OCI-LY1 (cell line): Measurements from ENCODE around the gene STK25.

ENCODE experiments used
- EZH2 ChIP-seq: fragments of 200-600 bp; sonication (generic), shearing (Covaris generic); IDR thresholded peaks from 2 replicates; pipeline ENCODE4 v1.8.0; 2017; ENCODE audit warnings: borderline replicate concordance, mixed run types, mild to moderate bottlenecking, antibody characterized with exemption, low read length, moderate library complexity, mixed read lengths
- TF ChIP-seq, protein P1 (sequence below): fragments of 200-600 bp; sonication (generic), shearing (Covaris generic); IDR thresholded peaks from 2 replicates; pipeline ENCODE4 v1.5.1; 2017; ENCODE audit warnings: mild to moderate bottlenecking, antibody characterized with exemption, low read length, moderate library complexity, mixed read lengths

DNA sequence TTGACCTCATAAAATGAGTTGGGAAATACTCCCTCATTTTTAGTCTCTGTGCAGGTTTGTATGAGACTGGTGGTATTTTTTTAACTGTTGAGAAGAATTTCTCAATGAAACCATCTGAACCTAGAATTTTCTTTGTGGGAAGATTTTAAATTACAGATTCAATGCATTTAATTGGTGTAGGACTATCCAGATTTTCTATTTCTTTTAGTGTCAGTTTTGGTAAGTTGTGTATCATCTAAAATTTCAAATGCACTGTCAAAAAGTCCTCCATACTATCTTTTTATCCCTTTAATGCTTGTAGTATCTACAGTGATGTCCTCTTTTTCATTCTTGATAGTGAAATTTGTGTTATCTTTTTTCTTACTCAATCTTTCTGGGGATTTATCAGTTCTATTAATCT, 48.4 kb upstream of the STK25 start:
- TF ChIP-seq, protein P1, sequence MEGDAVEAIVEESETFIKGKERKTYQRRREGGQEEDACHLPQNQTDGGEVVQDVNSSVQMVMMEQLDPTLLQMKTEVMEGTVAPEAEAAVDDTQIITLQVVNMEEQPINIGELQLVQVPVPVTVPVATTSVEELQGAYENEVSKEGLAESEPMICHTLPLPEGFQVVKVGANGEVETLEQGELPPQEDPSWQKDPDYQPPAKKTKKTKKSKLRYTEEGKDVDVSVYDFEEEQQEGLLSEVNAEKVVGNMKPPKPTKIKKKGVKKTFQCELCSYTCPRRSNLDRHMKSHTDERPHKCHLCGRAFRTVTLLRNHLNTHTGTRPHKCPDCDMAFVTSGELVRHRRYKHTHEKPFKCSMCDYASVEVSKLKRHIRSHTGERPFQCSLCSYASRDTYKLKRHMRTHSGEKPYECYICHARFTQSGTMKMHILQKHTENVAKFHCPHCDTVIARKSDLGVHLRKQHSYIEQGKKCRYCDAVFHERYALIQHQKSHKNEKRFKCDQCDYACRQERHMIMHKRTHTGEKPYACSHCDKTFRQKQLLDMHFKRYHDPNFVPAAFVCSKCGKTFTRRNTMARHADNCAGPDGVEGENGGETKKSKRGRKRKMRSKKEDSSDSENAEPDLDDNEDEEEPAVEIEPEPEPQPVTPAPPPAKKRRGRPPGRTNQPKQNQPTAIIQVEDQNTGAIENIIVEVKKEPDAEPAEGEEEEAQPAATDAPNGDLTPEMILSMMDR = no peak
- TF ChIP-seq EZH2 = no peak
